KMS-11 (cell line): ENCODE measurements around the gene RBMX2.
A peak's percentile ranks its signal among the peaks of the same experiment; 100 is the strongest.

Experiments used
- H2AFZ ChIP-seq: fragments of 200-600 bp; sonication (generic); 2 replicates; pipeline ENCODE4 v1.6.1; 2016; ENCODE audit warnings: antibody characterized with exemption, mixed run types, low read depth
- H3K27ac ChIP-seq: fragments of 200-600 bp; sonication (generic); 2 replicates; pipeline ENCODE4 v1.6.1; 2016; ENCODE audit warnings: mild to moderate bottlenecking, mixed run types
- H3K27me3 ChIP-seq: fragments of 200-600 bp; sonication (generic); 2 replicates; pipeline ENCODE4 v1.6.1; 2017; ENCODE audit warnings: mild to moderate bottlenecking, low read depth, mixed run types, moderate library complexity; ENCODE audit not compliant: insufficient read depth
- H3K36me3 ChIP-seq: fragments of 200-600 bp; sonication (generic); 2 replicates; pipeline ENCODE4 v1.6.1; 2017; ENCODE audit warnings: mild to moderate bottlenecking, mixed run types; ENCODE audit not compliant: insufficient read depth
- H3K4me1 ChIP-seq: fragments of 200-600 bp; sonication (generic); 2 replicates; pipeline ENCODE4 v1.6.1; 2016; ENCODE audit warnings: mild to moderate bottlenecking, low read depth, mixed run types; ENCODE audit not compliant: poor library complexity, severe bottlenecking
- H3K4me2 ChIP-seq: fragments of 200-600 bp; sonication (generic); 2 replicates; pipeline ENCODE4 v1.7.0; 2016; ENCODE audit warnings: mild to moderate bottlenecking, mixed run types
- H3K4me3 ChIP-seq: fragments of 200-600 bp; sonication (generic); IDR thresholded peaks from 2 replicates; pipeline ENCODE4 v1.6.1; 2017; ENCODE audit warnings: low read depth, low read length, mixed read lengths; ENCODE audit not compliant: insufficient read depth
- H3K79me2 ChIP-seq: fragments of 200-600 bp; sonication (generic); 2 replicates; pipeline ENCODE4 v1.6.1; 2016; ENCODE audit warnings: low read depth, mixed run types; ENCODE audit not compliant: insufficient read depth
- H3K9ac ChIP-seq: fragments of 200-600 bp; sonication (generic); 2 replicates; pipeline ENCODE4 v1.6.1; 2016; ENCODE audit warnings: mild to moderate bottlenecking, mixed run types
- H4K20me1 ChIP-seq: fragments of 200-600 bp; sonication (generic); 2 replicates; pipeline ENCODE4 v1.6.1; 2016; ENCODE audit warnings: mild to moderate bottlenecking, mixed run types; ENCODE audit not compliant: insufficient read depth
- CTCF ChIP-seq: fragments of 200-600 bp; sonication (generic); conservative IDR thresholded peaks from 2 replicates; pipeline ENCODE4 v1.6.1; 2017; ENCODE audit warnings: low read depth, mild to moderate bottlenecking, antibody characterized with exemption, low read length, moderate library complexity, mixed read lengths

The RBMX2 gene

DNA sequence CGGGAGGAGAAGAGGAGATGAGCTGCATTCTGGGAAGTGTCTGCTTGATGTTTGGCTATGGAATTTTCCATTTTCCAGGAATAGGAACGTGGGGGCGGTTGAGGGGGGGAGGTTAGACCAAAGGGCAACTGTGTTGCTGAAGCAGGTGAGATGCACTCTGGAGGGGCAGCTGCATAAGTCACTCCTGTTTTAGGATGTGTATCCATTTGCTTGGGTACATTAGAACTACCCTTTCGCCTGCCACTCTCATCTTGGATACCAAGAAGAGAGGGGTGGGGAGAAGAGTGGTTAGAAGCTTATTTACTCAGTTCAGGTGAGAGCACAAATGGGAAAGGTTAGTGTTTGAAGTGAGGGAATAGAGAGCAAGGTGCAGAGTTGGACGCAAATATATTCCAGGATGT is 15.4 kb upstream of the RBMX2 start:
- no peaks in the 10 kb centered on the region for H3K27me3 ChIP-seq
- no peak overlapping the region for H3K9ac ChIP-seq
- H3K79me2 ChIP-seq = no peaks in the 10 kb centered on the region
- H4K20me1 ChIP-seq = no peaks in the 10 kb centered on the region
- no peak overlapping the region for H2AFZ ChIP-seq
- H3K27ac ChIP-seq = no peak overlapping the region
- no peaks in the 10 kb centered on the region for H3K4me1 ChIP-seq
- TF ChIP-seq CTCF = no peak
- H3K4me2 ChIP-seq = no peak overlapping the region
- H3K4me3 ChIP-seq = no peak overlapping the region
- no peaks in the 10 kb centered on the region for H3K36me3 ChIP-seq

DNA sequence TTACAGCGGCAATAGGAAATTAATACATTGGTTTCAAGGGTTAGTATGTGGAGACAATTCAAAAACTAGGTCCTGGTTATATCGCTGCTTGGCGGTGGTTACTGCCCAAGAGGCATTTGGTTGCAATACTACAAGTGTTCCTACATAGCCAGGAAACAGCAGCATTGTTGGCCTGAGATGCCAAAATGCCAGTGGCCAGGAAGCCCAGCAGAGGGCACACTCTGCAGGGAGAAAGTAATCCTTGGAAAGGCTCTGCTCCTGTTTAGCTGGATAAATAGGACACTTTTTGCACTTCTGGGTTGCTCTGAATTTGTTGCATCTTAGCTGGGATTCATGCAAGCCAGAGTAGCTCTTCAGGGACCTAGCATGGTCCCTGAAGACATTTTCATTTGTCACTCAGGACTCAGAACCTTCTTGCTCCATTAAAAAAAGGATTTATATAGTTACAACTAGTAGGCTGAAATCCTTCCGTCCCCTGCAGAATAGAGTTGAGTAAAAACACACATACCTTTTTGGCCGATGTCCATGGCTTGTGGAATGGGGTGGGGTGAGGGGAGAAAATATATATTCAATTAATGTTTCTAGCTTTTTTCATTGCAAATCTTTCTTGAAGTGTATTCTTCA is 8.2 kb upstream of the RBMX2 start:
- no peak overlapping the region for H3K27ac ChIP-seq
- H3K36me3 ChIP-seq = no peaks in the 10 kb centered on the region
- H4K20me1 ChIP-seq = no peaks in the 10 kb centered on the region
- H3K4me2 ChIP-seq = no peak overlapping the region
- no peak overlapping the region for H3K4me3 ChIP-seq
- H3K27me3 ChIP-seq = no peaks in the 10 kb centered on the region
- no peak overlapping the region for H2AFZ ChIP-seq
- H3K79me2 ChIP-seq = no peaks in the 10 kb centered on the region
- H3K9ac ChIP-seq = no peak overlapping the region
- no peaks in the 10 kb centered on the region for H3K4me1 ChIP-seq
- TF ChIP-seq CTCF = peak; percentile 54

DNA sequence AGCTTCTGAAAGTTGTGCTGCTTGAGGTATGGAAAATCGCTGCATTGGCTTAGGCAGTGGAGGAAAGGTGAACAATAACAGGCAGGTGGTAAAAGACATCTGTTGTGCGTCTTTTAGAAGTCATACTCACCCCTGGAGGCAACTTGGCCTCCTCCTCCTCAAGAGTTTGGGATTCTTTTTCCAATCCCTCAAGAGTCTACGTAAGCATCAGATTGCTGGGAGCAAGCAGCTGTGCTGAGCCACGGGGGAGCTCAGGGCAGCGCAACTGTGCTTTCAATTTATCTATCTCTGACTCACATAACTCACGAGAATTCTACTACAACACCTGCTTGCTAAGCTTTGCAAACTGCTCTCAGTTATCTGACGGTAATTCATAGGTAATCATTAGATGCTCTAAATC is 6.4 kb upstream of the RBMX2 start:
- no peaks in the 10 kb centered on the region for H4K20me1 ChIP-seq
- H3K4me2 ChIP-seq = no peak overlapping the region
- no peak overlapping the region for H2AFZ ChIP-seq
- no peak for TF ChIP-seq CTCF
- no peak overlapping the region for H3K27ac ChIP-seq
- no peaks in the 10 kb centered on the region for H3K36me3 ChIP-seq
- H3K4me3 ChIP-seq = no peak overlapping the region
- no peaks in the 10 kb centered on the region for H3K27me3 ChIP-seq
- H3K9ac ChIP-seq = no peak overlapping the region
- H3K79me2 ChIP-seq = no peaks in the 10 kb centered on the region
- H3K4me1 ChIP-seq = no peaks in the 10 kb centered on the region

DNA sequence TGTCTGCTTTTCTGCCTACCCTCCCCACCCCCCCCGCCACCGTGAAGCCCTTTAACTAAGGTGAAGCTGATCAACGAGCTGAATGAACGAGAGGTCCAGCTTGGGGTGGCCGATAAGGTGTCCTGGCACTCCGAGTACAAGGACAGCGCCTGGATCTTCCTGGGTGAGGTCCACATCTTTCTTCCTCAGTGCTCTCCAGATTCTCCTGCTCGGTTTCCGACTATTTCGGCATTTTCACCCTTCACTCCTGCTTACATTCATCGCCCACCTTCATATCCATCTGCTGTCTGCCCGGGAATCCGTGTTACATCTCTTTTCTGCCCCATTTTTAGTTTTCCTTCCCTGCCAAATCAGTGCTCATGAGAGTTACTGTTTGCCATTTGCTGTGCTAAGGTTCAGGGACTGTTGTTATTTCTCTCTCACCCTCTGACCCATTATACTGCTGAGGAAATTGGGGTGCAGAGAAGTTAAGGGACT is 459 bp downstream of the RBMX2 start:
- Histone ChIP-seq H3K36me3 (no peaks in the 10 kb centered on the region), H3K4me1 (peaks cover 10% of the 10 kb centered on the region), H3K4me3 (no peak overlapping the region), H3K79me2 (peaks cover 8% of the 10 kb centered on the region; the same call in 1 of the 2 replicates), H3K27ac (no peak overlapping the region; the same call in 1 of the 2 replicates), H3K27me3 (no peaks in the 10 kb centered on the region), H3K4me2 (peak overlapping the region; percentile 67), H2AFZ (peak overlapping the region; percentile 95; the same call in 1 of the 2 replicates), H3K9ac (peak overlapping the region; percentile 43; the same call in 1 of the 2 replicates), H4K20me1 (no peaks in the 10 kb centered on the region)
- no peak for TF ChIP-seq CTCF
